ENCODE data around the gene TRAPPC6A.
"Not testable (repeated sequence)": the region's sequence is repeated elsewhere in the genome, so short reads cannot be mapped to it uniquely, and the experiment has no call there.

TRAPPC6A gene

GRCh38 chr19:45130888-45131615, 47.0 kb downstream of the TRAPPC6A start:
- DNase-seq (ENCODE audit: low spot score) = peak; percentile 53

GRCh38 chr19:45130236-45130635, 47.8 kb downstream of the TRAPPC6A start:
- no peak for DNase-seq (ENCODE audit: low spot score)

DNA sequence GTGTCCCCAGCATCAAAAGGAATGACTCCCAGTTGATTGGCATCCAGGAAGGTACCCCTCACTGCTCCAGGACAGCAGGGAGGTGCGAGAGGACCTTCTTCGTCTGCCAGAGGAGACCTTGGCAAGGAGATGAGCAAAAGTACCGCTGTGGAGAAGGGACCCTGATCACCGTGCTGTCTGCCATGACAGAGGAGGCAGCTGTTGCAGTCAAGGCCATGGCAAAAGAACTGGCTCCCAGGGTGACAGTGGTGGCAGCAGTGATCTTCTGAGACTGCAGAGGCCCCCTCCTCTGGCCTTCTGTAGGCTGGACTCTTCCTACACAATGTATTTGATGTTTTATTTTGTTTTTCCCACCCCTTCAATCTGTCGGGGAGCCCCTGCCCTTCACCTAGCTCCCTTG, 49.2 kb downstream of the TRAPPC6A start:
- DNase-seq (ENCODE audit: low spot score) = no peak

GRCh38 chr19:45128146-45128545, 49.9 kb downstream of the TRAPPC6A start:
- DNase-seq (ENCODE audit: low spot score) = no peak

DNA sequence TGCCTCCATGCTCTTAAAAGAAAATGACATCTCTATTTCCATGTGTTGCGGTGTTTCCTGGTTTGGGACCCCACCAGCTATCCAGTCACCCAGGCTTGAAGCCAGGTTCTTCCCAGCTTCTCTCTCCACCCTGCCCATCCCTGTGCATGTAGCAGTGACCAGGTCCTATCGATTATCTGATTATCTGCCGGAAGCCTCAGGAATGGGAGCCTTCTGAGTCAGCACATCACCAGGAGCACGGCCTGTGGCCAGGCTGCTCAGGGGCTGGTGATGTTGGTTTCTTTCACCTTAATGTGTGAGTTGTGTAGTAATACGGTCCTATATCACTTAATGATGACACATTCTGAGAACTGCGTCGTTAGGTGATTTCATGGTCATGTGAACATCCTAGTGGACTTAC, 51.4 kb downstream of the TRAPPC6A start:
- DNase-seq (ENCODE audit: low spot score) = peak; percentile 33

GRCh38 chr19:45125975-45126493, 52.0 kb downstream of the TRAPPC6A start:
- DNase-seq (ENCODE audit: low spot score) = peak; percentile 48

GRCh38 chr19:45125360-45125759, 52.7 kb downstream of the TRAPPC6A start:
- DNase-seq (ENCODE audit: low spot score) = no peak

- DNase-seq (ENCODE audit: low spot score) = no peak
Observed at GRCh38 chr19:45124021-45124420, 54.0 kb downstream of the TRAPPC6A start.

GRCh38 chr19:45123440-45123850, 54.6 kb downstream of the TRAPPC6A start:
- no peak for DNase-seq (ENCODE audit: low spot score)

- peak; percentile 17 for DNase-seq (ENCODE audit: low spot score)
Observed at GRCh38 chr19:45122832-45123231, 55.2 kb downstream of the TRAPPC6A start.

GRCh38 chr19:45121827-45122345, 56.2 kb downstream of the TRAPPC6A start:
- DNase-seq (ENCODE audit: low spot score) = no peak

DNA sequence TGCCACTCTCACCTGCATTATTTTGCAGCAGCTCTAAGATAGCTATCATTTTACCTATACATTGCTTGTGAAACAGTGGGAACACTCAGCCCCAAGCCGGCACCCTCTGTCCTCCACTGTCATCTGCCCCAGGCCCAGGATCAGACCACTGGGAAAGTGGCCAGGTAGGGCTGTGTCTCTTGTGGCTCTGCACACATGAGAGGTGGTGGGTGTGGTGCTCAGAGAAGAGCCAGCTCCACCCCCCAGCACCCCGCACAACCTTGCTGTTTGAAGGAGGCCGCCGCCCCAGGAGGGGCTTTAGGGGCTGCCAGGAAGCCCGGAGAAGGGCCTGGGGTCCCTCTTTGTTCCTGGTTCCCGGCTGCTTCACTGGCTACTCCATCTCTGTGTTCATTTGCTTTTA, 58.5 kb downstream of the TRAPPC6A start:
- no peak for DNase-seq (ENCODE audit: low spot score)

DNA sequence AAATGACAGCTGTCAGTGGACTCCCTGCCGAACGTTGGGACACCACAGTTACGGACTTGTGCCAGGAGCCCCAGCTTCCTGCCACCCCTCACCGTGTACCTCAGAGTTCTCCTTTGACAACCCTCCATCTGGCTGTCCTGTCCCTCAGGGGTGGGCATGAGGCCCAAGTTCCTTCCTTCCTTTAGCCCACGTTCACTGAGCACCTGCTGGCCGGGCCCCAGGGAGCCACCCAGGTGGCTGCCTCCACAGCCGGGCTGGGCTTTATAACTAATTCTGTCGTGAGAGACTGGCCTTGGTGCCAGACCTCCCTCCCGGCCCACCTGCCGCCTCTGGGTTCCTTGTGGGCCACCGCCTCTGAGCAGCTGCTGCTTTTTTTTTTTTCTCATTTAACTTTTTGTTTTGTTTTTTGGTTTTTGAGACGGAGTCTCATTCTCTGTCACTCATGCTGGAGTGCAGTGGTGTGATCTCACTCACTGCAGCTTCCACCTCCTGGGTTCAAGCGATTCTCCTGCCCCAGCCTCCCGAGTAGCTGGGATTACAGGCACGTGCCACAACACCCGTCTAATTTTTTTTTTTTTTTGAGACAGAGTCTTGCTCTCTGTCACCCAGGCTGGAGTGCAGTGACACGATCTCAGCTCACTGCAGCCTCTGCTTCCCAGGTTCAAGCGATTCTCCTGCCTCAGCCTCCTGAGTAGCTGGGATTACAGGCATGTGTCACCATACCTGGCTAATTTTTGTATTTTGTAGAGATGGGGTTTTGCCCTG, 59.3 kb downstream of the TRAPPC6A start:
- not testable (repeated sequence) for DNase-seq (ENCODE audit: low spot score)

DNA sequence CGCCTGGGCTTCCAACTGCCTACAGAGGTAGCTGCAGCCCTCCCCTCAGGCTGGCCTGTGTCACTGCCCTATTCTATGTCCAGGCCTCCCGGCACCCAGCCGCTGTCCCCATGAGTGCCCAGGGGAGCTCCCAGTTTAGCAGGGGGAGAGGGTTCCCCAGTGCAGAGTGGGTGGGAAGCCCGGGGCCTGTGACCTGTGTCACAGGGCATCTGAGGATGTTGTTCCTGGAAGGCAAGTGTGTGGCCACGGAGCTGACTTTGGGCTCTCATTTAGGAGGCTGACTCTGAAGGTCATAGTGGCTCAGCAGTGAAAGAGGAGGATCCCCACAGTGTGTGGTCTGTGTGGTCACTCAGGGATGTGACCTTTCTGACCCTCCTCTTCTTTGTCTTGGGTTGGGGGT, 59.9 kb downstream of the TRAPPC6A start:
- no peak for DNase-seq (ENCODE audit: low spot score)

- DNase-seq (ENCODE audit: low spot score) = no peak
Observed at GRCh38 chr19:45117671-45118070, 60.4 kb downstream of the TRAPPC6A start.

DNA sequence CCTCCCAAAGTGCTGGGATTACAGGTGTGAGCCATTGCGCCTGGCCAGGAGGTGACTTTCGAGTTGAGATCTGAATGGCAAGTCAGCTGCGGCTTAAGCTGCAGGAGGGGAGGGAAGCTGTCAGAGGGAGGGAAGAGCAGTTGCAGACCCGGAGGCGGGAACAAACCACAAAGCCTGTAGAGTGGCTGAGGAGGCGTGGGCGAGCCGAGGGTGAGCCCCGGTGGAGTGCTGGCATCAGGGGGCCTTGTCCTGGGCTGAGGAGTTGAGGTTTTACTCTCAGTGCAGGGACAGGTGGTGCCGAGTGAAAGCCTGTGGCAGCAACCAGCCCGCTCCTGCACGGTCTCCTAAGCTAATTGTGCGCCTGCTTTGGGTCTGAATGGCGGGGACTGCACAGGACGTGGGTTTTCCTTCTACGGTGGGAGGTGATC, 60.9 kb downstream of the TRAPPC6A start:
- DNase-seq (ENCODE audit: low spot score) = peak; percentile 67

DNA sequence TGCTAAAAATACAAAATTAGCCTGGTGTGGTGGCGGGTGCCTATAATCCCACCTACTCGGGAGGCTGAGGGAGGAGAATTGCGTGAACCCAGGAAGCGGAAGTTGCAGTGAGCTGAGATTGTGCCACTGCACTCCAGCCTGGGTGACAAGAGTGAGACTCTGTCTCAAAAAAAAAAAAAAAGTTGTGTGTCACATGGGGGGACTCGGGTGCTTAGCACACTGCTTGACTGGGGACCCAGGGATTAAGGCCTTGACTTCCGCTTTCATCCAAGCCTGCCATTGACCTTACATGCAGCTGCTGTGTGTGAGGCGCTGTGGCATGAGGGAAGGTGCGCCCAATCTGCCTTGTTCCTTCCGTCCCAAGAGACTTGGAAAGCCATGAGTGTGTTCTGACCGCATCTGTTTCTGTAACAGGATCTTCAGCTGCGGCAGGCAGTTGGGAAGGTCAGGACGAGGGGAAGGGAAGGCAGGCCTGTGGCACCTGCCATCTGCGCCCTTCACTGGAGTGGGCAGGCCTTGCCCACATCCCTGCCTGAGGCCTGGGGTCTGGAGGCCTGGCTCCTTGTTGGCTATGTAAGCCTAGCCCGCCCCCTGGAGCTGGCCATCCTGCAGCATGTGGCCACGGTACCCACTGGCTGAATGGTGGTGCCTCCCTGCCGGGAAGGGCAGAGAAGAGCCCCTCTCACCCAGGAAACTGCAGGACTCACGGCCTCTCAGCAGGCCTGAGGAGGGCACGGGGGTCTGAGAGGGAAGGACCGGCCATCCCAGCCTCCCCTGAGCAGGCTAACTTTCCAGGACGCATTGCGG, 62.0 kb downstream of the TRAPPC6A start:
- DNase-seq (ENCODE audit: low spot score) = peak; percentile 39

DNA sequence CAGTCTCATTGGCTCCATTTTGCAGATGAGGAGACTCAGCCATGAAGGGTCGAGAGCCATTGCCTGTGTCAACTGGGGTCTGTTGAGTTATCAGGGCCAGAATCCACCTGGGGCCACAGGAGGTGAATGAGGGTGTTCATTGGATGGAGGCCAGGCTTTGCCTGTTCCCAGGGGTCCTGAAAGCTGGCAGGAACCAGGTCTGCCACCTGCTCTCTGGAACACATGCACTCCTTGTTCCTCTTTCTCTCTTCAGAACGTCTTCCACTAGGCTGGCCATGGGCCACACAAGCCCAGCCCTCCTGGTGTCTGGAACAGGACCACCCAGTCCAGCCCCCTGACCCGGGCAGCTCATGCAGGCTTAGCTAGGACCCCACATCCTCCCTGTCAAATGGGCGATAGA, 63.9 kb downstream of the TRAPPC6A start:
- DNase-seq (ENCODE audit: low spot score) = no peak

DNA sequence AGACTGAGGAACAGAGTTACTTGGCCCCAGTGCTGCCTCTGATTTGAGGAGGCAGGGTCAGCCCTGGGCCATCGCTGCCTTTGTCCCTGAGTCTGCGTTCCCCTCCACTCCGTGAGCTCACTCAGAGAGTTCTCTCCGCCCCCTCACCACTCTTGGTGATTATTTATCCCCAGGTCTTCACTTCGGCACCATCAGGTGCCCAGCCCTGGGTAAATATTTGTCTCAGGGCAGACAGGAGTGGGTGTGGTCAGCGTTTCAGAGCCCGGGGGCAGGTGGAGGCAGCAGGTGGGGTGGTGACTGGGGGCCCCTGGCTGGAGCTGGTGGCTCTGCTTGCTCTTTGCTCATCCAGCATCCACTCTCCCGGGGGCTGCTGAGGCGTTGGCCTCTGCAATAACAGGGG, 64.4 kb downstream of the TRAPPC6A start:
- DNase-seq (ENCODE audit: low spot score) = no peak
